Chondrocyte (in vitro differentiated cells): ENCODE results near the gene FLYWCH1. TPM values are rescaled to one million over a fixed set of nuclear protein-coding genes. Genes with fewer than 3 reads are reported as not detected.
"Not testable (repeated sequence)": the region's sequence is repeated elsewhere in the genome, so short reads cannot be mapped to it uniquely, and the experiment has no call there.

Experiments
- DNase-seq: peaks from one replicate; pipeline ENCODE4 v3.0.0; 2021; ENCODE audit warnings: mixed read lengths, low spot score
- H3K27ac Mint-ChIP-seq: one replicate; pipeline ENCODE4 v1.8.0; 2021; ENCODE audit warnings: mild to moderate bottlenecking, moderate library complexity, mixed read lengths; ENCODE audit not compliant: unreplicated experiment
- H3K27me3 Mint-ChIP-seq: 2 replicates; pipeline ENCODE4 v1.8.0; 2021; ENCODE audit warnings: low read depth, mixed read lengths
- H3K36me3 Mint-ChIP-seq: 2 replicates; pipeline ENCODE4 v1.8.0; 2021; ENCODE audit warnings: low read depth, mixed read lengths
- H3K4me1 Mint-ChIP-seq: 2 replicates; pipeline ENCODE4 v1.8.0; 2021; ENCODE audit warnings: low read depth, mild to moderate bottlenecking, mixed read lengths
- H3K4me3 Mint-ChIP-seq: one replicate; pipeline ENCODE4 v1.8.0; 2021; ENCODE audit warnings: mild to moderate bottlenecking, moderate library complexity, mixed read lengths; ENCODE audit not compliant: unreplicated experiment
- H3K9me3 Mint-ChIP-seq: 2 replicates; pipeline ENCODE4 v1.8.0; 2021; ENCODE audit warnings: low read depth, mixed read lengths
- CTCF ChIP-seq: fragments of 200-600 bp; sonication (generic); IDR thresholded peaks from 2 replicates; pipeline ENCODE4 v1.5.0; 2021; ENCODE audit warnings: antibody characterized with exemption, mild to moderate bottlenecking, moderate library complexity
- total RNA-seq: library from RNA; stranded (reverse); gene quantifications from 3 replicates; pipeline ENCODE4 v1.2.1, GENCODE V29; 2021

Gene FLYWCH1
- total RNA-seq, 1 donor from 2014 or later, result 47.1 TPM

GRCh38 chr16:2925951-2926649, 14.4 kb downstream of the FLYWCH1 start:
- peaks cover 10% of the 10 kb centered on the region for H3K36me3 Mint-ChIP-seq
- peaks cover 4% of the 10 kb centered on the region for H3K4me1 Mint-ChIP-seq
- no peaks in the 10 kb centered on the region for H3K27me3 Mint-ChIP-seq
- TF ChIP-seq CTCF, result no peak
- H3K9me3 Mint-ChIP-seq, result no peaks in the 10 kb centered on the region
- DNase-seq, result no peak
- no peak overlapping the region for H3K27ac Mint-ChIP-seq
- no peak overlapping the region for H3K4me3 Mint-ChIP-seq

- DNase-seq, result no peak
- Mint-ChIP-seq H3K9me3 (no peaks in the 10 kb centered on the region), H3K27me3 (no peaks in the 10 kb centered on the region), H3K36me3 (peaks cover 10% of the 10 kb centered on the region), H3K4me1 (peaks cover 4% of the 10 kb centered on the region), H3K27ac (no peak overlapping the region), H3K4me3 (no peak overlapping the region)
- TF ChIP-seq CTCF, result no peak
Measured at GRCh38 chr16:2926650-2926999, 14.9 kb downstream of the FLYWCH1 start.

- no peaks in the 10 kb centered on the region for H3K27me3 Mint-ChIP-seq
Measured at GRCh38 chr16:2927010-2927646, 15.4 kb downstream of the FLYWCH1 start.

GRCh38 chr16:2928151-2928550, 16.4 kb downstream of the FLYWCH1 start:
- H3K27ac Mint-ChIP-seq, H3K36me3 Mint-ChIP-seq, DNase-seq, H3K4me3 Mint-ChIP-seq, H3K9me3 Mint-ChIP-seq, H3K4me1 Mint-ChIP-seq, H3K27me3 Mint-ChIP-seq: not testable (repeated sequence)

More at GRCh38 chr16:2927010-2927646, 15.4 kb downstream of the FLYWCH1 start:
- Mint-ChIP-seq H3K36me3 (peaks cover 7% of the 10 kb centered on the region), H3K27ac (peak overlapping the region; percentile 3), H3K4me3 (no peak overlapping the region), H3K9me3 (no peaks in the 10 kb centered on the region), H3K4me1 (peaks cover 4% of the 10 kb centered on the region)
- TF ChIP-seq CTCF, result peak; percentile 98
- DNase-seq, result no peak

- no peaks in the 10 kb centered on the region for H3K9me3 Mint-ChIP-seq
- no peak for TF ChIP-seq CTCF
- peaks cover 4% of the 10 kb centered on the region for H3K4me1 Mint-ChIP-seq
- H3K27ac Mint-ChIP-seq, result no peak overlapping the region
- DNase-seq, result no peak
- no peaks in the 10 kb centered on the region for H3K27me3 Mint-ChIP-seq
- no peak overlapping the region for H3K4me3 Mint-ChIP-seq
- H3K36me3 Mint-ChIP-seq, result peaks cover 4% of the 10 kb centered on the region
Measured at GRCh38 chr16:2928796-2929195, 17.1 kb downstream of the FLYWCH1 start.

- H3K4me3 Mint-ChIP-seq, result no peak overlapping the region
- TF ChIP-seq CTCF, result no peak
- no peaks in the 10 kb centered on the region for H3K27me3 Mint-ChIP-seq
- peaks cover 11% of the 10 kb centered on the region for H3K36me3 Mint-ChIP-seq
- H3K27ac Mint-ChIP-seq, result no peak overlapping the region
- H3K4me1 Mint-ChIP-seq, result peaks cover 4% of the 10 kb centered on the region
- DNase-seq, result no peak
- no peaks in the 10 kb centered on the region for H3K9me3 Mint-ChIP-seq
Measured at GRCh38 chr16:2929693-2930092, 18.0 kb downstream of the FLYWCH1 start.
